Lower leg skin (tissue), 4 donors: ENCODE measurements around the gene UNC119. TPM values are rescaled to one million over a fixed set of nuclear protein-coding genes. Genes with fewer than 3 reads are reported as not detected.

ENCODE experiments used
- DNase-seq, 2 donors: peaks; one replicate each; pipeline ENCODE4 v3.0.0-alpha.2; 2019; ENCODE audit warnings: low spot score in 2 of 2
- H3K4me3 ChIP-seq: fragments of 200-600 bp; sonication (generic); 2 replicates; pipeline ENCODE4 v1.5.1; 2017; ENCODE audit warnings: mild to moderate bottlenecking, low read depth; ENCODE audit not compliant: poor library complexity, severe bottlenecking
- CTCF ChIP-seq, 3 donors: fragments of 450-650 bp; IDR thresholded peaks; one replicate each; pipeline ENCODE4 v1.5.1; 2016; ENCODE audit warnings: antibody characterized with exemption in 3 of 3, mild to moderate bottlenecking in 3 of 3, moderate library complexity in 2 of 3
- POLR2A ChIP-seq, 2 donors: fragments of 450-650 bp; IDR thresholded peaks; one replicate each; pipeline ENCODE4 v1.6.1; 2016 to 2017; ENCODE audit warnings: antibody characterized with exemption in 2 of 2, mild to moderate bottlenecking in 1 of 2, moderate library complexity in 1 of 2
- WGBS, 2 donors: methylation state at CpG; one replicate each; pipeline ENCODE4 v1.1.5; 2018; 5-methylcytosine and 5-hydroxymethylcytosine counted together
- intact Hi-C: fragments of 100-400 bp; cut with DNase I; formaldehyde crosslinking; loops from one replicate; pipeline ENCODE4 v1.15.0; 2023; ENCODE audit warnings: low total_unique reads
- total RNA-seq, 4 donors: library from RNA; depleted of rRNA; stranded (reverse); fragments of >200 nt; gene quantifications; one replicate each; pipeline ENCODE4 v1.1.0, GENCODE V29; 2016

UNC119 gene
- total RNA-seq, 4 donors from 2014 or later, result 41.2 to 41.6 (median 41.4) TPM

- H3K4me3 ChIP-seq, result no peak overlapping the region
- 59 to 70% methylated on average over 9 of the region's 9 CpGs for WGBS, 2 donors
- no peak for TF ChIP-seq POLR2A (IDR thresholded peaks at IDR 0.05)
- no peak for TF ChIP-seq CTCF (IDR thresholded peaks at IDR 0.05)
- peak in 1 of 2 donors; percentile 82 for DNase-seq
- intact Hi-C loops, result no loop called here
Observed at GRCh38 chr17:28499684-28500357, 52.6 kb downstream of the UNC119 start.

- intact Hi-C loops, result no loop called here
- 72 to 88% methylated on average over 8 to 9 of the region's 9 CpGs for WGBS, 2 donors
- no peak overlapping the region for H3K4me3 ChIP-seq
- TF ChIP-seq POLR2A (IDR thresholded peaks at IDR 0.05), result no peak
- TF ChIP-seq CTCF (IDR thresholded peaks at IDR 0.05), result no peak
- DNase-seq, result no peak
Observed at GRCh38 chr17:28499364-28499664, 53.1 kb downstream of the UNC119 start.

- WGBS, 2 donors, result 51 to 61% methylated on average over 5 to 11 of the region's 12 CpGs
- intact Hi-C loops, result no loop called here
- TF ChIP-seq CTCF (IDR thresholded peaks at IDR 0.05) (no peak), POLR2A (IDR thresholded peaks at IDR 0.05) (no peak)
- no peak overlapping the region for H3K4me3 ChIP-seq
- peak in 1 of 2 donors; percentile 77 for DNase-seq
Observed at GRCh38 chr17:28498652-28499363, 53.6 kb downstream of the UNC119 start.

- H3K4me3 ChIP-seq, result no peak overlapping the region
- WGBS, 2 donors, result 31 to 35% methylated on average over 9 of the region's 9 CpGs
- intact Hi-C loops, result no loop called here
- no peak for TF ChIP-seq CTCF (IDR thresholded peaks at IDR 0.05)
- no peak for TF ChIP-seq POLR2A (IDR thresholded peaks at IDR 0.05)
- DNase-seq, result no peak
Observed at GRCh38 chr17:28497931-28498330, 54.5 kb downstream of the UNC119 start.

Other genes with a start within 250 kb of the UNC119 start
- 10 to 100 TPM in 2 of 4 donors, 1 to 10 TPM in 2; 5.7 to 18.6 (median 10.4) TPM for gene TMEM97, start 233.4 kb downstream of the UNC119 start, total RNA-seq
- gene IFT20, start 217.2 kb downstream of the UNC119 start, total RNA-seq, result 10 to 100 TPM; 22.6 to 40.8 (median 26.7) TPM
- gene TNFAIP1, start 216.9 kb downstream of the UNC119 start, total RNA-seq, result 10 to 100 TPM; 23.6 to 42.6 (median 36.9) TPM
- gene POLDIP2, start 195.1 kb downstream of the UNC119 start, total RNA-seq, result 10 to 100 TPM; 52.1 to 90.2 (median 73.7) TPM
- gene SEBOX, start 187.4 kb downstream of the UNC119 start, total RNA-seq, result not detected
- under 1 TPM in 1 of 4 donors, not detected in 3; 0.10 TPM for gene VTN, start 182.3 kb downstream of the UNC119 start, total RNA-seq
- 10 to 100 TPM in 3 of 4 donors, 1 to 10 TPM in 1; 4.0 to 15.4 (median 12.1) TPM for gene SARM1, start 180.9 kb downstream of the UNC119 start, total RNA-seq
- gene SLC46A1, start 146.4 kb downstream of the UNC119 start, total RNA-seq, result 10 to 100 TPM in 1 of 4 donors, 1 to 10 TPM in 2, under 1 TPM in 1; 0.89 to 11.5 (median 4.5) TPM
- gene SLC13A2, start 79.0 kb downstream of the UNC119 start, total RNA-seq, result 10 to 100 TPM in 2 of 4 donors, 1 to 10 TPM in 2; 1.2 to 13.2 (median 9.8) TPM
- gene FOXN1, start 46.3 kb downstream of the UNC119 start, total RNA-seq, result 10 to 100 TPM; 28.9 to 65.0 (median 45.4) TPM
- 10 to 100 TPM; 57.6 to 84.0 (median 75.1) TPM for gene PIGS, start 18.9 kb upstream of the UNC119 start, total RNA-seq
- gene ALDOC, start 24.3 kb upstream of the UNC119 start, total RNA-seq, result 100 to 1,000 TPM; 109 to 186 (median 138) TPM
- 10 to 100 TPM in 1 of 4 donors, 1 to 10 TPM in 3; 4.0 to 12.4 (median 7.7) TPM for gene SPAG5, start 46.4 kb upstream of the UNC119 start, total RNA-seq
- 1 to 10 TPM; 6.7 to 8.7 (median 6.9) TPM for gene RSKR, start 61.6 kb upstream of the UNC119 start, total RNA-seq
- gene BLTP2, start 92.5 kb upstream of the UNC119 start, total RNA-seq, result 10 to 100 TPM; 51.0 to 93.7 (median 83.7) TPM
- 10 to 100 TPM; 36.6 to 47.4 (median 38.0) TPM for gene SDF2, start 109.3 kb upstream of the UNC119 start, total RNA-seq
- gene SUPT6H, start 109.6 kb upstream of the UNC119 start, total RNA-seq, result 10 to 100 TPM; 47.2 to 86.7 (median 71.3) TPM
- 1 to 10 TPM in 3 of 4 donors, not detected in 1; 1.0 to 3.7 (median 3.3) TPM for gene PROCA1, start 159.3 kb upstream of the UNC119 start, total RNA-seq
- gene RAB34, start 165.2 kb upstream of the UNC119 start, total RNA-seq, result 100 to 1,000 TPM in 2 of 4 donors, 10 to 100 TPM in 2; 76.6 to 138 (median 103) TPM
- 100 to 1,000 TPM; 538 to 966 (median 735) TPM for gene RPL23A, start 167.4 kb upstream of the UNC119 start, total RNA-seq
- 10 to 100 TPM in 3 of 4 donors, 1 to 10 TPM in 1; 9.4 to 33.6 (median 23.5) TPM for gene TLCD1, start 173.6 kb upstream of the UNC119 start, total RNA-seq
- gene NEK8, start 176.2 kb upstream of the UNC119 start, total RNA-seq, result 1 to 10 TPM; 2.1 to 9.5 (median 4.4) TPM
- gene TRAF4, start 191.4 kb upstream of the UNC119 start, total RNA-seq, result 10 to 100 TPM; 11.0 to 30.9 (median 21.8) TPM